ENCODE measurements around the gene COX6B2.

DNA sequence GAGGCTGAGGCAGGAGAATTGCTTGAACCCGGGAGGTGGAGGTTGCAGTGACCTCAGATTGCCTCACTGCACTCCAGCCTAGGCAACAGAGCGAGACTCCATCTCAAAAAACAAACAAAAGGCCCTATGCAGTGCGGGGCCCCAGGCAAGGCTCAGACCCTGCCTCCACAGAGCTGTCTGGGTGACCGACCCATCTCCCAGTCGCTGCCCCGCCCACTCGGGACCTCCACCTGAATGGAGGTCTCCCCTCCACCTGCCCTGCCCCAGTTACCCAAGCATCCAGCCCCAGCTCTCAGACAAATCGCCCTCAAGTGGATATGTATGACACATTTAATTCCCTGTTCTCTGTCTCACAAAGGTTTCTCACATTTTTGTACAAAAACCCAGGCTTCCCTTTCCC is 10.7 kb upstream of the COX6B2 start:
- TF ChIP-seq GATA3 (IDR thresholded peaks at IDR 0.05; ENCODE audit: low read depth, low read length) (no peak), GATA2 (IDR thresholded peaks at IDR 0.05; ENCODE audit: low read depth, low read length) (no peak)

Measured in SH-SY5Y (cell line).